Measurements from ENCODE around the gene ESX1. TPM values are rescaled to one million over a fixed set of nuclear protein-coding genes. Genes with fewer than 3 reads are reported as not detected.

The ESX1 gene
- not detected for total RNA-seq (2013)
- not detected for polyA plus RNA-seq
- polyA minus RNA-seq: not detected in 2 replicates
- total RNA-seq: 0 to 0.05 (median 0) reads per million in 11 experiments

- no peaks in the 10 kb centered on the region for H3K79me2 ChIP-seq (ENCODE audit: insufficient read depth, low read length)
- H3K4me1 ChIP-seq (ENCODE audit: control insufficient read depth in 1 of 2, insufficient read depth in 2 of 2, low read length in 2 of 2): peaks cover 0 to 5% of the 10 kb centered on the region in 2 donors
- H3K27ac Mint-ChIP-seq: no peak within 1 kb of the TSS
- intact Hi-C loops (cut with micrococcal nuclease): no loop called here
- no peak within 1 kb of the TSS for H3K4me3 ChIP-seq (replicated peaks in 1 of 3; ENCODE audit: low read depth in 2 of 3, low read length in 3 of 3)
- peak within 1 kb of the TSS in 1 of 2 donors; percentile 83 for H3K4me3 Mint-ChIP-seq
- DNase-seq: no peak
- peaks cover 43 to 63% (median 56%) of the 10 kb centered on the region in 3 donors for H3K27me3 Mint-ChIP-seq (ENCODE audit: low read depth in 3 of 3)
- 4% methylated on average over 25 of the region's 56 CpGs for WGBS (ENCODE audit: insufficient coverage)
- no peaks in the 10 kb centered on the region for H3K36me3 ChIP-seq (replicated peaks in 1 of 2; ENCODE audit: control insufficient read depth in 1 of 2, insufficient read depth in 2 of 2, low read length in 2 of 2)
- peaks cover 14 to 54% of the 10 kb centered on the region in 2 donors for H3K27me3 ChIP-seq (ENCODE audit: control insufficient read depth in 2 of 2, insufficient read depth in 2 of 2, low read length in 2 of 2)
- no peak within 1 kb of the TSS for H3K4me2 ChIP-seq (replicated peaks; ENCODE audit: extremely low read depth, low read length, poor library complexity, severe bottlenecking)
- H3K36me3 Mint-ChIP-seq: no peaks in the 10 kb centered on the region
- no peaks in the 10 kb centered on the region for H4K20me1 ChIP-seq (ENCODE audit: insufficient read depth, low read length)
- peaks cover 0 to 28% (median 5%) of the 10 kb centered on the region in 7 donors for H3K9me3 Mint-ChIP-seq
- H2AFZ ChIP-seq (ENCODE audit: insufficient read depth, low read depth, low read length, poor library complexity, severe bottlenecking): no peak within 1 kb of the TSS
- no peak within 1 kb of the TSS for H3K9ac ChIP-seq (ENCODE audit: insufficient read depth, low read length, poor library complexity, severe bottlenecking)
- peaks cover 5% of the 10 kb centered on the region for H3K4me1 Mint-ChIP-seq
- peaks cover 0 to 16% of the 10 kb centered on the region in 2 donors for H3K9me3 ChIP-seq (replicated peaks in 1 of 2; ENCODE audit: control insufficient read depth in 1 of 2, insufficient read depth in 1 of 2, low read length in 2 of 2)
- no peak within 1 kb of the TSS for H3K27ac ChIP-seq (ENCODE audit: low read depth in 1 of 2, low read length in 2 of 2)
- no peak for TF ChIP-seq CTCF (IDR thresholded peaks at IDR 0.05)
Measured at GRCh38 chrX:104254442-104255115, at the start of gene ESX1. Gene ESX1, minus strand, starts transcription at chrX:104254933. Its CDS starts 84 bp downstream, at chrX:104254849.

- TF ChIP-seq CTCF (IDR thresholded peaks at IDR 0.05): no peak
- no peak for DNase-seq
- Mint-ChIP-seq H3K36me3 (no peaks in the 10 kb centered on the region), H3K27ac (no peak overlapping the region), H3K4me3 (no peak overlapping the region), H3K4me1 (no peaks in the 10 kb centered on the region), H3K27me3 (ENCODE audit: low read depth in 3 of 3) (peaks cover 0 to 2% (median 2%) of the 10 kb centered on the region in 3 donors), H3K9me3 (peaks cover 0 to 7% (median 1%) of the 10 kb centered on the region in 7 donors)
- Histone ChIP-seq H3K36me3 (replicated peaks in 1 of 2; ENCODE audit: control insufficient read depth in 1 of 2, insufficient read depth in 2 of 2, low read length in 2 of 2) (no peaks in the 10 kb centered on the region), H4K20me1 (ENCODE audit: insufficient read depth, low read length) (no peaks in the 10 kb centered on the region), H2AFZ (ENCODE audit: insufficient read depth, low read depth, low read length, poor library complexity, severe bottlenecking) (no peak overlapping the region), H3K4me3 (replicated peaks in 1 of 3; ENCODE audit: low read depth in 2 of 3, low read length in 3 of 3) (no peak overlapping the region), H3K27ac (ENCODE audit: low read depth in 1 of 2, low read length in 2 of 2) (no peak overlapping the region), H3K79me2 (ENCODE audit: insufficient read depth, low read length) (no peaks in the 10 kb centered on the region), H3K9ac (ENCODE audit: insufficient read depth, low read length, poor library complexity, severe bottlenecking) (no peak overlapping the region), H3K27me3 (ENCODE audit: control insufficient read depth in 2 of 2, insufficient read depth in 2 of 2, low read length in 2 of 2) (no peaks in the 10 kb centered on the region), H3K4me2 (replicated peaks; ENCODE audit: extremely low read depth, low read length, poor library complexity, severe bottlenecking) (no peak overlapping the region), H3K9me3 (replicated peaks in 1 of 2; ENCODE audit: control insufficient read depth in 1 of 2, insufficient read depth in 1 of 2, low read length in 2 of 2) (no peaks in the 10 kb centered on the region), H3K4me1 (ENCODE audit: control insufficient read depth in 1 of 2, insufficient read depth in 2 of 2, low read length in 2 of 2) (no peaks in the 10 kb centered on the region)
- intact Hi-C loops (cut with micrococcal nuclease): no loop called here
- WGBS (ENCODE audit: insufficient coverage): no CpG with 5 or more reads among the region's 1 CpG
Measured at GRCh38 chrX:104295636-104296035, 40.9 kb upstream of the ESX1 start.

Data from CD14-positive monocyte (primary cell).